Thyroid gland (tissue), 4 donors: ENCODE measurements around the gene NGFR.

Experiments used
- POLR2A ChIP-seq, 2 donors: fragments of 450-650 bp; IDR thresholded peaks; one replicate each; pipeline ENCODE4 v1.6.1; 2017; ENCODE audit warnings: antibody characterized with exemption in 2 of 2, mild to moderate bottlenecking in 2 of 2, moderate library complexity in 1 of 2
- TF ChIP-seq, protein P1 (sequence below), 6 experiments: fragments of 200-600 bp in 3 of 6; fragments of 450-650 bp in 3 of 6; sonication (generic) in 3 of 6; IDR thresholded peaks; one replicate each; pipeline ENCODE4 v1.5.1; 2016 to 2019; ENCODE audit warnings: antibody characterized with exemption in 6 of 6, mild to moderate bottlenecking in 2 of 6, inconsistent platforms in 1 of 6, moderate library complexity in 1 of 6

DNA sequence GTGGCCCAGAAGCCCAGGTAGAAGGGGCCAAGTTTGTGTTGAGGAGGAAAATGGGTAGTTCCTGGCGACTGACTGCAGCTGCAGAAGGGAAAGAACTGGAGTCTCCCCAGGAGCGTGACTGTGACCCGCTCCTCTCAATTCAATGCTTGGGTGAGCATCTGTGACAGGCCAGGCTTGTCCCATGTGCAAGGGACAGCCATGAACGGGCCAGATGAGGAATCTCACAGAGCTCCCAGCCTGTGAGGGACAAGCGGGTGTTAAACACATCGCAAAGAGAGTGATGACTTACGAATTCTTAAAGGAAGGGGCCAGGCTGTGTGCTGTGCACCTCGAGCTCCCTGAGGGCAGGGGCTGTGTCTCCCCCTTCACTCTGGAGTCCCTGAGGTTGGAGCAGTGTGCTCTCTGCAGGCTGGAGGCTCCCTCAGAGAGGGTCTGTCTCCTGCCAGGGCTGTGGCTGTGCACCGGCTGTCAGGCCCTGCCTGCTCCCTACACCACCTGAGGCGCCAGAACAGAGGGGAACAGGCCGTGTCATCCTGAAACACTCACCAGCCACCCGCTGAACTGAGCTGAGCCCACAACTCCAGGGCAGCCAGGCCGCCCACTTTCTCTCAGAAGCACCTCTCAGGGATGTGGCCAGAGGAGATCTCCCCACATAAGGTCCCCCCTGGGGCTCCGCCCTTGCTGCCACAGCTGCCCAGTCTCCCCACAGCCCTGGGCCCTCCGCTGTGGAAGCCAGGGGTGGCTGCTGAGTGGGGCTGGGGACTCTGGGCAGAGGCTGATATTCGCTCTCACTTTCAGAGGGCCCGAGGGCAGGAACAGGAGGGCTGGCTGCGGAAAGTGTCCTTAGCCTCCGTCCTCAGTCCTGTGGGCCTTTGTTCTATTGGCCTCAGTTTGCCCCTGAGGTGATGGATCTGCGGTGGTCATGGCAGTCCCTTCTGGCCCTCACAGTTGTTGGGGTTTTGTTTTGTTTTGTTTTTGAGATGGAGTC, 54.9 kb downstream of the NGFR start:
- TF ChIP-seq, protein P1, sequence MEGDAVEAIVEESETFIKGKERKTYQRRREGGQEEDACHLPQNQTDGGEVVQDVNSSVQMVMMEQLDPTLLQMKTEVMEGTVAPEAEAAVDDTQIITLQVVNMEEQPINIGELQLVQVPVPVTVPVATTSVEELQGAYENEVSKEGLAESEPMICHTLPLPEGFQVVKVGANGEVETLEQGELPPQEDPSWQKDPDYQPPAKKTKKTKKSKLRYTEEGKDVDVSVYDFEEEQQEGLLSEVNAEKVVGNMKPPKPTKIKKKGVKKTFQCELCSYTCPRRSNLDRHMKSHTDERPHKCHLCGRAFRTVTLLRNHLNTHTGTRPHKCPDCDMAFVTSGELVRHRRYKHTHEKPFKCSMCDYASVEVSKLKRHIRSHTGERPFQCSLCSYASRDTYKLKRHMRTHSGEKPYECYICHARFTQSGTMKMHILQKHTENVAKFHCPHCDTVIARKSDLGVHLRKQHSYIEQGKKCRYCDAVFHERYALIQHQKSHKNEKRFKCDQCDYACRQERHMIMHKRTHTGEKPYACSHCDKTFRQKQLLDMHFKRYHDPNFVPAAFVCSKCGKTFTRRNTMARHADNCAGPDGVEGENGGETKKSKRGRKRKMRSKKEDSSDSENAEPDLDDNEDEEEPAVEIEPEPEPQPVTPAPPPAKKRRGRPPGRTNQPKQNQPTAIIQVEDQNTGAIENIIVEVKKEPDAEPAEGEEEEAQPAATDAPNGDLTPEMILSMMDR (IDR thresholded peaks at IDR 0.05), result no peak
- no peak for TF ChIP-seq POLR2A (IDR thresholded peaks at IDR 0.05)
